SK-N-SH (cell line): ENCODE results near the gene HHATL.

Experiments used
- CHD2 ChIP-seq: fragments of 150-350 bp; IDR thresholded peaks from 2 replicates; pipeline ENCODE4 v1.6.1; 2018; ENCODE audit warnings: low read length; ENCODE audit not compliant: partially characterized antibody
- EP300 ChIP-seq, 2 experiments: IDR thresholded peaks; 2 replicates each; pipeline versions ENCODE4 v1.4.0 to v1.6.1; 2012; ENCODE audit warnings: borderline replicate concordance in 1 of 2, low read depth in 1 of 2, low read length in 1 of 2
- EZH2phosphoT487 ChIP-seq: fragments of 200-600 bp; sonication (generic); IDR thresholded peaks from 2 replicates; pipeline ENCODE4 v1.6.1; 2017; ENCODE audit warnings: low read depth, mixed run types, mild to moderate bottlenecking, antibody characterized with exemption, moderate library complexity, borderline replicate concordance
- FOSL2 ChIP-seq: IDR thresholded peaks from 2 replicates; pipeline ENCODE4 v1.4.0; 2012; ENCODE audit warnings: low read depth, mild to moderate bottlenecking, moderate library complexity, borderline replicate concordance
- GABPA ChIP-seq: IDR thresholded peaks from 2 replicates; pipeline ENCODE4 v1.4.0; 2012; ENCODE audit warnings: low read depth, mild to moderate bottlenecking
- NRF1 ChIP-seq: IDR thresholded peaks from 2 replicates; pipeline ENCODE4 v1.6.1; 2012; ENCODE audit warnings: low read depth, mild to moderate bottlenecking, low read length
- POLR2AphosphoS5 ChIP-seq: IDR thresholded peaks from 2 replicates; pipeline ENCODE4 v1.6.1; 2012; ENCODE audit warnings: low read depth, low read length
- TF ChIP-seq, protein P1 (sequence below): fragments of 200-600 bp; sonication (generic); IDR thresholded peaks from 2 replicates; pipeline ENCODE4 v1.6.1; 2017; ENCODE audit warnings: antibody characterized with exemption, mild to moderate bottlenecking, moderate library complexity
- TF ChIP-seq, protein P2 (sequence below): IDR thresholded peaks from 2 replicates; pipeline ENCODE4 v1.4.0; 2012; ENCODE audit warnings: low read depth, borderline replicate concordance
- TF ChIP-seq, protein P3 (sequence below): IDR thresholded peaks from 2 replicates; pipeline ENCODE4 v1.6.1; 2012; ENCODE audit warnings: mild to moderate bottlenecking, low read depth, low read length, moderate library complexity
- TF ChIP-seq, protein P4 (sequence below): fragments of 150-350 bp; IDR thresholded peaks from 2 replicates; pipeline ENCODE4 v1.6.1; 2017; ENCODE audit warnings: antibody characterized with exemption, low read length, low read depth, borderline replicate concordance

DNA sequence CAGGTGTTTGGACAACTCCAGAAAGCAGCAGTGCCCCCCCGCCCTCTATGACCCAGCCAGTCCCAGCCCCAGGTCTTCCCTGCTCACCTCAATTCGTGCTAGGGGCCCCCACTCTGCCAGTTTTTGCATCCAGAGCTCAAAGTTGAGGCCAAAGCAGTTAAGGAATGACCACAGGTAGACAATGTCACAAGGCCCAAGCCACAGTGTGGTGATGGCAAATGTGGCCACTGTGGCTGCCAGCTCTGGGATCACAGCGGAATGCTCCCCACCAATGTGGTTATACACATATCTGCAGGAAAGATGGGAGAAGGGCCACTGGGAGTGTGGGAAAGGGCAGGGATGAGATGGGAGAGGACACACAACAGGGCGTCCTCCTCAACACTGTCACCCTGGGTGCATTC is 9.1 kb downstream of the HHATL start:
- TF ChIP-seq POLR2AphosphoS5 (no peak), EP300 (IDR thresholded peaks at IDR 0.05; ENCODE audit: borderline replicate concordance in 1 of 2, low read depth in 1 of 2, low read length in 1 of 2) (no peak), GABPA (no peak), NRF1 (no peak), FOSL2 (no peak), CHD2 (no peak), EZH2phosphoT487 (no peak)
- TF ChIP-seq, protein P1, sequence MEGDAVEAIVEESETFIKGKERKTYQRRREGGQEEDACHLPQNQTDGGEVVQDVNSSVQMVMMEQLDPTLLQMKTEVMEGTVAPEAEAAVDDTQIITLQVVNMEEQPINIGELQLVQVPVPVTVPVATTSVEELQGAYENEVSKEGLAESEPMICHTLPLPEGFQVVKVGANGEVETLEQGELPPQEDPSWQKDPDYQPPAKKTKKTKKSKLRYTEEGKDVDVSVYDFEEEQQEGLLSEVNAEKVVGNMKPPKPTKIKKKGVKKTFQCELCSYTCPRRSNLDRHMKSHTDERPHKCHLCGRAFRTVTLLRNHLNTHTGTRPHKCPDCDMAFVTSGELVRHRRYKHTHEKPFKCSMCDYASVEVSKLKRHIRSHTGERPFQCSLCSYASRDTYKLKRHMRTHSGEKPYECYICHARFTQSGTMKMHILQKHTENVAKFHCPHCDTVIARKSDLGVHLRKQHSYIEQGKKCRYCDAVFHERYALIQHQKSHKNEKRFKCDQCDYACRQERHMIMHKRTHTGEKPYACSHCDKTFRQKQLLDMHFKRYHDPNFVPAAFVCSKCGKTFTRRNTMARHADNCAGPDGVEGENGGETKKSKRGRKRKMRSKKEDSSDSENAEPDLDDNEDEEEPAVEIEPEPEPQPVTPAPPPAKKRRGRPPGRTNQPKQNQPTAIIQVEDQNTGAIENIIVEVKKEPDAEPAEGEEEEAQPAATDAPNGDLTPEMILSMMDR: no peak
- TF ChIP-seq, protein P2, sequence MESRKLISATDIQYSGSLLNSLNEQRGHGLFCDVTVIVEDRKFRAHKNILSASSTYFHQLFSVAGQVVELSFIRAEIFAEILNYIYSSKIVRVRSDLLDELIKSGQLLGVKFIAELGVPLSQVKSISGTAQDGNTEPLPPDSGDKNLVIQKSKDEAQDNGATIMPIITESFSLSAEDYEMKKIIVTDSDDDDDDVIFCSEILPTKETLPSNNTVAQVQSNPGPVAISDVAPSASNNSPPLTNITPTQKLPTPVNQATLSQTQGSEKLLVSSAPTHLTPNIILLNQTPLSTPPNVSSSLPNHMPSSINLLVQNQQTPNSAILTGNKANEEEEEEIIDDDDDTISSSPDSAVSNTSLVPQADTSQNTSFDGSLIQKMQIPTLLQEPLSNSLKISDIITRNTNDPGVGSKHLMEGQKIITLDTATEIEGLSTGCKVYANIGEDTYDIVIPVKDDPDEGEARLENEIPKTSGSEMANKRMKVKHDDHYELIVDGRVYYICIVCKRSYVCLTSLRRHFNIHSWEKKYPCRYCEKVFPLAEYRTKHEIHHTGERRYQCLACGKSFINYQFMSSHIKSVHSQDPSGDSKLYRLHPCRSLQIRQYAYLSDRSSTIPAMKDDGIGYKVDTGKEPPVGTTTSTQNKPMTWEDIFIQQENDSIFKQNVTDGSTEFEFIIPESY: no peak
- TF ChIP-seq, protein P3, sequence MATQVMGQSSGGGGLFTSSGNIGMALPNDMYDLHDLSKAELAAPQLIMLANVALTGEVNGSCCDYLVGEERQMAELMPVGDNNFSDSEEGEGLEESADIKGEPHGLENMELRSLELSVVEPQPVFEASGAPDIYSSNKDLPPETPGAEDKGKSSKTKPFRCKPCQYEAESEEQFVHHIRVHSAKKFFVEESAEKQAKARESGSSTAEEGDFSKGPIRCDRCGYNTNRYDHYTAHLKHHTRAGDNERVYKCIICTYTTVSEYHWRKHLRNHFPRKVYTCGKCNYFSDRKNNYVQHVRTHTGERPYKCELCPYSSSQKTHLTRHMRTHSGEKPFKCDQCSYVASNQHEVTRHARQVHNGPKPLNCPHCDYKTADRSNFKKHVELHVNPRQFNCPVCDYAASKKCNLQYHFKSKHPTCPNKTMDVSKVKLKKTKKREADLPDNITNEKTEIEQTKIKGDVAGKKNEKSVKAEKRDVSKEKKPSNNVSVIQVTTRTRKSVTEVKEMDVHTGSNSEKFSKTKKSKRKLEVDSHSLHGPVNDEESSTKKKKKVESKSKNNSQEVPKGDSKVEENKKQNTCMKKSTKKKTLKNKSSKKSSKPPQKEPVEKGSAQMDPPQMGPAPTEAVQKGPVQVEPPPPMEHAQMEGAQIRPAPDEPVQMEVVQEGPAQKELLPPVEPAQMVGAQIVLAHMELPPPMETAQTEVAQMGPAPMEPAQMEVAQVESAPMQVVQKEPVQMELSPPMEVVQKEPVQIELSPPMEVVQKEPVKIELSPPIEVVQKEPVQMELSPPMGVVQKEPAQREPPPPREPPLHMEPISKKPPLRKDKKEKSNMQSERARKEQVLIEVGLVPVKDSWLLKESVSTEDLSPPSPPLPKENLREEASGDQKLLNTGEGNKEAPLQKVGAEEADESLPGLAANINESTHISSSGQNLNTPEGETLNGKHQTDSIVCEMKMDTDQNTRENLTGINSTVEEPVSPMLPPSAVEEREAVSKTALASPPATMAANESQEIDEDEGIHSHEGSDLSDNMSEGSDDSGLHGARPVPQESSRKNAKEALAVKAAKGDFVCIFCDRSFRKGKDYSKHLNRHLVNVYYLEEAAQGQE: no peak
- TF ChIP-seq, protein P4, sequence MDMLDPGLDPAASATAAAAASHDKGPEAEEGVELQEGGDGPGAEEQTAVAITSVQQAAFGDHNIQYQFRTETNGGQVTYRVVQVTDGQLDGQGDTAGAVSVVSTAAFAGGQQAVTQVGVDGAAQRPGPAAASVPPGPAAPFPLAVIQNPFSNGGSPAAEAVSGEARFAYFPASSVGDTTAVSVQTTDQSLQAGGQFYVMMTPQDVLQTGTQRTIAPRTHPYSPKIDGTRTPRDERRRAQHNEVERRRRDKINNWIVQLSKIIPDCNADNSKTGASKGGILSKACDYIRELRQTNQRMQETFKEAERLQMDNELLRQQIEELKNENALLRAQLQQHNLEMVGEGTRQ: no peak
